Gastroesophageal sphincter (tissue), 3 donors: ENCODE results near the gene BRI3BP.

Source experiments
- EP300 ChIP-seq: sonication (generic); formaldehyde crosslinking; IDR thresholded peaks from one replicate; pipeline ENCODE4 v1.6.1; 2017; ENCODE audit warnings: antibody characterized with exemption, mild to moderate bottlenecking
- POLR2A ChIP-seq, 2 donors: fragments of 450-650 bp; IDR thresholded peaks; one replicate each; pipeline ENCODE4 v1.6.1; 2017; ENCODE audit warnings: antibody characterized with exemption in 2 of 2, mild to moderate bottlenecking in 2 of 2, moderate library complexity in 1 of 2
- POLR2AphosphoS5 ChIP-seq: sonication (generic); formaldehyde crosslinking; IDR thresholded peaks from one replicate; pipeline ENCODE4 v1.6.1; 2017; ENCODE audit warnings: antibody characterized with exemption
- TF ChIP-seq, protein P1 (sequence below), 4 experiments: fragments of 200-600 bp in 2 of 4; fragments of 450-650 bp in 2 of 4; sonication (generic) in 1 of 4; IDR thresholded peaks; one replicate each; pipeline ENCODE4 v1.5.1; 2017 to 2019; ENCODE audit warnings: antibody characterized with exemption in 4 of 4, mild to moderate bottlenecking in 2 of 4, moderate library complexity in 2 of 4

DNA sequence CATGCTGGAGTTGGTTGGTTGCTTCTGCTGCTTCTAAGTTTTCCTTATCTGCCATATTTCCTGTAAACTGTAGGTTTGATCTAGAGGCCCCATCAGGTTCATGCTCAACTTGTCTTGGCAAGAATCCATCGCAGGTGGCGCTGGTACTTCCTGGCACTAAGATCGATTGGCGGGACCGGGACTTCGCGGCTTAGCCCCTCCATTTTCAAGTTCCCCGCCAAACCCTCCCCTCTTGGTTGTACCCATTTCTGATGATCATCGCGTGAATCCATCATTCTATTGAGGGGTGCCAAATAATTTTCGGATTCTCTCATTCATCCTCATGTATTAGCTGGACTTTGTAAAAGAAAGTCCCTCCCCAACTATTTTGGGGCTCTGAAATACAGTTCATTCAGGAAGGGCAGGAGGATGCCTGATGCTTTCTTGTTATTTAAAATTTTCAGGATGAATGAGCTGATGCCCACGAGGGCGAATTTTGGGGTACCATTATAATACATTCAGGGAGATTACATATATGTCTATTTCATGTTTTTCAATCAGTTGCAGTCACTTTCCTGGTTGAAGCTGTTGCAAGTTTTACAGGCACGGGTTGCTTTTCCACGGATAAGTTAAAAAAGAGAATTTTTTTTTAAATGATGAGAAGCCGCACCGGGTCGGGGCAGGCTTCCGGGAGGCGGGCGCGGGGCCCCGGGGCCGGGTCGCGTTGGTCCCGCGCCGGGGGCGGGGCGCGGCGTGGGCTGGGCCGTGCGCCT is 395 bp upstream of the BRI3BP start:
- TF ChIP-seq, protein P1, sequence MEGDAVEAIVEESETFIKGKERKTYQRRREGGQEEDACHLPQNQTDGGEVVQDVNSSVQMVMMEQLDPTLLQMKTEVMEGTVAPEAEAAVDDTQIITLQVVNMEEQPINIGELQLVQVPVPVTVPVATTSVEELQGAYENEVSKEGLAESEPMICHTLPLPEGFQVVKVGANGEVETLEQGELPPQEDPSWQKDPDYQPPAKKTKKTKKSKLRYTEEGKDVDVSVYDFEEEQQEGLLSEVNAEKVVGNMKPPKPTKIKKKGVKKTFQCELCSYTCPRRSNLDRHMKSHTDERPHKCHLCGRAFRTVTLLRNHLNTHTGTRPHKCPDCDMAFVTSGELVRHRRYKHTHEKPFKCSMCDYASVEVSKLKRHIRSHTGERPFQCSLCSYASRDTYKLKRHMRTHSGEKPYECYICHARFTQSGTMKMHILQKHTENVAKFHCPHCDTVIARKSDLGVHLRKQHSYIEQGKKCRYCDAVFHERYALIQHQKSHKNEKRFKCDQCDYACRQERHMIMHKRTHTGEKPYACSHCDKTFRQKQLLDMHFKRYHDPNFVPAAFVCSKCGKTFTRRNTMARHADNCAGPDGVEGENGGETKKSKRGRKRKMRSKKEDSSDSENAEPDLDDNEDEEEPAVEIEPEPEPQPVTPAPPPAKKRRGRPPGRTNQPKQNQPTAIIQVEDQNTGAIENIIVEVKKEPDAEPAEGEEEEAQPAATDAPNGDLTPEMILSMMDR (IDR thresholded peaks at IDR 0.05): no peak
- TF ChIP-seq EP300 (no peak), POLR2A (IDR thresholded peaks at IDR 0.05) (no peak), POLR2AphosphoS5 (no peak)
